CD4-positive, CD25-positive, alpha-beta regulatory T cell (primary cell): ENCODE measurements around the gene TNNC1. TPM values are rescaled to one million over a fixed set of nuclear protein-coding genes. Genes with fewer than 3 reads are reported as not detected.
A peak's percentile ranks its signal among the peaks of the same experiment; 100 is the strongest.

Source experiments
- ATAC-seq, 2 donors: fragments of 150-1000 bp; cut with Tn5 transposase; one replicate each; pipeline ENCODE4 v1.10.0; 2021; ENCODE audit warnings: low read depth in 2 of 2, moderate number of reproducible peaks in 2 of 2, moderate library complexity in 1 of 2
- DNase-seq, 3 donors: peaks; one replicate each; pipeline versions ENCODE4 v3.0.0 to v3.0.0-alpha.2; 2012 to 2022; ENCODE audit warnings: mixed read lengths in 1 of 3
- H3K27ac ChIP-seq: one replicate; pipeline ENCODE4 v1.7.0; 2013; ENCODE audit warnings: mild to moderate bottlenecking, low read length; ENCODE audit not compliant: insufficient read depth, poor library complexity, severe bottlenecking
- H3K27me3 ChIP-seq: one replicate; pipeline ENCODE4 v1.7.0; 2013; ENCODE audit warnings: low read length; ENCODE audit not compliant: control insufficient read depth, insufficient read depth
- H3K36me3 ChIP-seq: one replicate; pipeline ENCODE4 v1.7.0; 2013; ENCODE audit warnings: mild to moderate bottlenecking, low read length, moderate library complexity; ENCODE audit not compliant: control insufficient read depth, insufficient read depth
- H3K4me1 ChIP-seq: 2 replicates; pipeline ENCODE4 v1.7.0; 2013; ENCODE audit warnings: mild to moderate bottlenecking, low read length; ENCODE audit not compliant: insufficient read depth, control insufficient read depth, poor library complexity, severe bottlenecking
- H3K4me3 ChIP-seq: one replicate; pipeline ENCODE4 v1.7.0; 2013; ENCODE audit warnings: low read depth, mild to moderate bottlenecking, low read length, moderate library complexity
- H3K9me3 ChIP-seq, 2 experiments: 1 replicate in 1 of 2; 2 replicates in 1 of 2; pipeline ENCODE4 v1.7.0; 2013; ENCODE audit warnings: low read length in 2 of 2, mild to moderate bottlenecking in 1 of 2, moderate library complexity in 1 of 2; ENCODE audit not compliant: control insufficient read depth in 2 of 2
- H3K27ac Mint-ChIP-seq, 3 donors: one replicate each; pipeline ENCODE4 v1.8.0; 2020 to 2022; ENCODE audit warnings: mild to moderate bottlenecking in 3 of 3, mixed read lengths in 3 of 3, moderate library complexity in 2 of 3
- H3K27me3 Mint-ChIP-seq: one replicate; pipeline ENCODE4 v1.8.0; 2022; ENCODE audit warnings: mild to moderate bottlenecking, mixed read lengths
- H3K36me3 Mint-ChIP-seq: one replicate; pipeline ENCODE4 v1.8.0; 2020; ENCODE audit warnings: mixed read lengths
- H3K4me1 Mint-ChIP-seq, 4 donors: one replicate each; pipeline ENCODE4 v1.8.0; 2020 to 2022; ENCODE audit warnings: mixed read lengths in 4 of 4, mild to moderate bottlenecking in 1 of 4
- H3K4me3 Mint-ChIP-seq, 4 donors: one replicate each; pipeline ENCODE4 v1.8.0; 2020 to 2022; ENCODE audit warnings: mild to moderate bottlenecking in 4 of 4, mixed read lengths in 4 of 4, moderate library complexity in 3 of 4
- H3K9me3 Mint-ChIP-seq, 7 donors: one replicate each; pipeline ENCODE4 v1.8.0; 2020 to 2022; ENCODE audit warnings: mixed read lengths in 7 of 7, mild to moderate bottlenecking in 3 of 7, moderate library complexity in 2 of 7
- polyA plus RNA-seq, 4 donors: library from polyadenylated mRNA; unstranded; fragments of 300-500 nt; fragmentation: Illumina TruSeq; gene quantifications; one replicate each; pipeline ENCODE4 v1.2.3, GENCODE V29; 2021
- total RNA-seq: library from RNA; stranded (reverse); gene quantifications from one replicate; pipeline ENCODE4 v1.2.3, GENCODE V29; 2022

The TNNC1 gene
- total and polyA plus RNA-seq, 5 donors from 2014 or later = 0.38 to 3.9 (median 0.63) TPM

DNA sequence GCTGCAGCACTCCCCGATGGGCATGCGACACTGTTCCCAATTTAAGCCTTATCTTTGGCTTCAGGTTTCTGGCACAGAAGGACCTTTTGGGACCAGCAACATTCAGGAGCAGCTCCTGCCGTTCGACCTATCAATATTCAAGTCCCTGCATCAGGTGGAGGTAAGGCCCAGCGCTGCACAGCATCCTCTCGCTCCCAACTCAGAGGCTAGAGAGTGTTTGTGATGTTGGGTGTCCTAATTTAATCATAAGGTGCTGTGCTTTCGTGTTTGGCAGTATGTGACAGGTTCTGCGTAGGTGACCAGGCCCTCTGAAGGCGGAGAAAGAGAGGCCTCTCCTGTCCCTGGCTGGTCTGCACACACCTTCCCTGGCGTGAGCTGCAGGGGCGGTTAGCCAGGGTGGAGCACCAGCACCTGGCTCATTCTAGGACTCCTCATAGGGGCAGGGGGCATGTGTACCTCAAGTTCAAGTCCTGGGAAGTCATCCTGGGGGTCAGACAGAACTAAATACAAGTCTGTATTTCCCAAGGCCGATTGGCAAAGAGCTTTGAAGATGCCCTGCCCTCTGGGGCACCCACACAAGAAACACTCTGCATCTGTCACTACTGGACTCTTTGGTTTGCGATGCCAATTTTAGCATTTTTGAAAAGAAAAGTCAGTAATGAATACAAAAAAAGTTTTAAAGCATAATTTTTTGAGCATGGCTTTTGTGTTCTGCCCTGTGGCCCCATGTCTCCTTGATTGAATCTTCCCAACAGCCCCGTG is 18.6 kb upstream of the TNNC1 start:
- Mint-ChIP-seq H3K27me3 (no peaks in the 10 kb centered on the region), H3K36me3 (peaks cover 15% of the 10 kb centered on the region), H3K9me3 (no peaks in the 10 kb centered on the region), H3K4me1 (peaks cover 0 to 10% (median 7%) of the 10 kb centered on the region in 4 donors), H3K27ac (no peak overlapping the region), H3K4me3 (no peak overlapping the region)
- Histone ChIP-seq H3K36me3 (peaks cover 77% of the 10 kb centered on the region), H3K9me3 (no peaks in the 10 kb centered on the region), H3K4me3 (no peak overlapping the region), H3K27me3 (no peaks in the 10 kb centered on the region), H3K27ac (no peak overlapping the region), H3K4me1 (no peaks in the 10 kb centered on the region)
- DNase-seq = no peak
- ATAC-seq = no peak

DNA sequence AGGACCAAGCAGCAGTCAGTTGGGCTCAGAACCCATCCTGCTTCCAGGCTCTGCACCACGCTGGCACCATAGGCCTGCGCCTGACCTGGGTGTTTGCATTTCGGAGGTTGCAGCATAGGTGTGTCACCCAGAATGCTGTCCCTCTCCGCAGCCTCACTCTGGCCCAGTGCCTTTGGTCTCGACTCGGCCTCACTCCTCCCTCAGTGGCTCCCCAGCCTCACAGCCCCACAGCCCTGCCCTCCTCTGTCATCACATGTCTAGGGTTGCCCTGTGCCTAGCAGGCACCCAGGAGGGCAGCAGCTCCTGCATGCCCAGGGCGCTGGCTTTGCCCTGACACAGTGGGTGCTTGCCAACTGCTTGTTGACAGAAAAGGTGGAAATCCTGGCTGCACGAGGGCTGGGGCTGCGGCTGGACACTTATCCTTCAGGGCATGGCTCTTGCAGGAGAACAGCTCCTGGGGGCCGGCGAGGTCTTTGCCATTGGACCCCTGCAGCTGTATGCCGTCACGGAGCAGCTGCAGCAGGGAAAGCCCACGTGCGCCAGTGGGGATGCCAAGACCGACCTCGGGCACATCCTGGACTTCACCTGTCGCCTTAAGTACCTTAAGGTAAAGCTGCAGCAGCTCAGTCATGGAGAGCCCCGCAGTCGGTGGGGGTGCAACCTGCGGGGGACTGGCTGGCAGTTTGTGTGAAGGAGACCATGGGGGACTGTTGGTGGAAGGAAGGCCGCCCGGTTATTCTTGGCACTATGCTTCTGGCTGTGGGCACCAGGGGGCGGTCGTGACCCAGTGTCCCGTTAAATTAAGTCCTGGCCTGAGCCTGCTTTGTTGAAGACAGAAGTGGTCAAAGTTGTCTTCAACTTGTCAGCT is 17.8 kb upstream of the TNNC1 start:
- Mint-ChIP-seq H3K27ac (no peak overlapping the region), H3K36me3 (peaks cover 15% of the 10 kb centered on the region), H3K27me3 (no peaks in the 10 kb centered on the region), H3K4me3 (no peak overlapping the region), H3K9me3 (no peaks in the 10 kb centered on the region), H3K4me1 (peaks cover 0 to 10% (median 7%) of the 10 kb centered on the region in 4 donors)
- no peaks in the 10 kb centered on the region for H3K9me3 ChIP-seq
- no peak overlapping the region for H3K27ac ChIP-seq
- H3K4me1 ChIP-seq = no peaks in the 10 kb centered on the region
- H3K27me3 ChIP-seq = no peaks in the 10 kb centered on the region
- no peak for ATAC-seq
- H3K4me3 ChIP-seq = no peak overlapping the region
- peaks cover 72% of the 10 kb centered on the region for H3K36me3 ChIP-seq
- peak in 1 of 3 donors; percentile 38 for DNase-seq

DNA sequence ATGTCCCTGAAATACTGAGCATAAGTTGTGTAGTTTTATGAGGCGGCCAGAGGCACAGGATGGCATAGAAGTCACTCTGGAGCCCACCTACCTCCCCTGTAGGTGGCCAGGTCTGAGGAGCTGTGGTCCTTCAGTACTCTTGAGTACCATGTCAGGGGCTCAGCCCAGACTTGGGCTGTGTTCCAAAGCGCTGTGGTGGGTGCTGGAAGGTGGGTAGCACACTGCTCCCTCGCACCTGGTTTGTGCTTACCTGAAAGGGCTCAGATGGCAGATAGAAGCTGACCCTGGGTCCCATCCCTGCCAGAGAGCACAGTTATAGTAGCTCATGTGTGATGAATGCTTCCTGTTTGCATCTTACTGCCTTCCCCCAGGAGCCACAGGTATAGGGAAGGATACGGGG is 17.1 kb upstream of the TNNC1 start:
- no peak overlapping the region for H3K4me3 ChIP-seq
- H3K27me3 ChIP-seq = no peaks in the 10 kb centered on the region
- Mint-ChIP-seq H3K36me3 (peaks cover 15% of the 10 kb centered on the region), H3K9me3 (no peaks in the 10 kb centered on the region), H3K27ac (peak overlapping the region in 1 of 3 donors; percentile 74), H3K27me3 (no peaks in the 10 kb centered on the region), H3K4me3 (no peak overlapping the region), H3K4me1 (peaks cover 0 to 13% (median 9%) of the 10 kb centered on the region in 4 donors)
- no peak for DNase-seq
- H3K4me1 ChIP-seq = no peaks in the 10 kb centered on the region
- H3K27ac ChIP-seq = no peak overlapping the region
- ATAC-seq = no peak
- peaks cover 66% of the 10 kb centered on the region for H3K36me3 ChIP-seq
- H3K9me3 ChIP-seq = no peaks in the 10 kb centered on the region

DNA sequence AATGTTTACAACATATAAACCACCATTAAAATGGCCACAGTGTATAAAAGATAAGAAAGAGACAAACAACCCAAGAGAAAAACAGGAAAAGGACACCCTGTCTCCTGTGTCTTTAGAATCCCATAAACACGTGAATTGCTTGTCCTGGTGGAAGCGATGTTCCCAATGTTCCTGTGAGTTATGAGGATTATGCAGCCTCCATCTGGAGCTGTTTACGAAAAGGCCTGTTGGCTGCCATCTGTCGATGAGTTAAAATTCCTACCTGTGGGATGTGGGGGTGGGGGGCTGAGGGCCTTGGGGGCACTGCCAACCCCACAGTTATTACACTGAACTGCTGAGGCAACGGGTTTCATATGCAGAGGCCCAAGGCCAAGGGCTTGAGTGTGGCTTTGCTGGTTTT is 15.2 kb upstream of the TNNC1 start:
- Mint-ChIP-seq H3K27me3 (no peaks in the 10 kb centered on the region), H3K4me3 (no peak overlapping the region), H3K9me3 (no peaks in the 10 kb centered on the region), H3K36me3 (peaks cover 11% of the 10 kb centered on the region), H3K27ac (peak overlapping the region in 2 of 3 donors; percentile 12 to 59), H3K4me1 (peaks cover 0 to 18% (median 15%) of the 10 kb centered on the region in 4 donors)
- no peak for ATAC-seq
- Histone ChIP-seq H3K4me1 (no peaks in the 10 kb centered on the region), H3K4me3 (no peak overlapping the region), H3K36me3 (peaks cover 63% of the 10 kb centered on the region), H3K27me3 (no peaks in the 10 kb centered on the region), H3K9me3 (no peaks in the 10 kb centered on the region), H3K27ac (no peak overlapping the region)
- no peak for DNase-seq

DNA sequence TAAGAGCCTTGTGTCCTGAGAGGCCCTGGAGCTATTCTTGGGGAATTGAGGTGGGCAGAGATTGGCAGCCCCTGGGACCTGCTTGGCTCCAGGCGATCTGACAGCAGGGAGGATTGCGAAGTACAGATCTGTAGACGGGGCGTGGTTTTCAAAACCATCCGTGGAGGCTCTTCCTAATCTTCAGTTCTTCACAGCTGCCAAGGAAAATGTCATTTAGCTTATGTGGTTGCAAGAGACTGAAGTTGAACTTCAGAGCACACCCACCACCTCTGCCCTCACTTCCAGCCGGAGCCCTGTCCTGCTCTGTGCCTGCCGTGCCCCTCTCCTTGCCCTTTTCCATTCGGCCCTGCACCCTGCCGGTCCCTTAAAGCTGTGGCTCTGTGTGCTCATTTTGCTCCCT is 14.5 kb upstream of the TNNC1 start:
- H3K9me3 ChIP-seq = no peaks in the 10 kb centered on the region
- no peaks in the 10 kb centered on the region for H3K4me1 ChIP-seq
- H3K36me3 Mint-ChIP-seq = peaks cover 8% of the 10 kb centered on the region
- no peak overlapping the region for H3K4me3 ChIP-seq
- H3K27ac ChIP-seq = no peak overlapping the region
- H3K9me3 Mint-ChIP-seq = no peaks in the 10 kb centered on the region
- H3K36me3 ChIP-seq = peaks cover 58% of the 10 kb centered on the region
- peaks cover 0 to 20% (median 16%) of the 10 kb centered on the region in 4 donors for H3K4me1 Mint-ChIP-seq
- H3K4me3 Mint-ChIP-seq = no peak overlapping the region
- no peaks in the 10 kb centered on the region for H3K27me3 Mint-ChIP-seq
- H3K27ac Mint-ChIP-seq = peak overlapping the region; percentile 12 to 82 (median 47)
- ATAC-seq = no peak
- H3K27me3 ChIP-seq = no peaks in the 10 kb centered on the region
- no peak for DNase-seq

DNA sequence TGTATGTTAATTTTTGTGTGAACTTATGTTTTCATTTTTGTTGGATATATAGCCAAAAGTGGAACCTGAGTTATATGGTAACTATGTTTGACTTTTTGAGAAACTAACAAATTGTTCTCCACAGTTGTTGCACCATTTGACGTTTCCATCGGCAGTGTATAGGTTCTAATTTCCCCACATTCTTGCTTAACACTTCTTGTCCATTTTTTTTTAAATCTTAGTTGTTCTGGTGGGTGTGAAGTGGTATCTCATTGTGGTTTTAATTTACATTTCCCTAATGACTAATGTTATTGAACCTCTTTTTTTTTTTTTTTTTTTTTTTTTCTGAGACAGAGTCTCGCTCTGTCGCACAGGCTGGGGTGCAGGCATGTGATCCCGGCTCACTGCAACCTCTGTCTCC is 9.6 kb upstream of the TNNC1 start:
- Histone ChIP-seq H3K4me1 (no peaks in the 10 kb centered on the region), H3K36me3 (peaks cover 58% of the 10 kb centered on the region), H3K27me3 (no peaks in the 10 kb centered on the region), H3K9me3 (no peaks in the 10 kb centered on the region), H3K4me3 (no peak overlapping the region), H3K27ac (no peak overlapping the region)
- ATAC-seq = no peak
- DNase-seq = no peak
- peaks cover 0 to 1% (median 0%) of the 10 kb centered on the region in 7 donors for H3K9me3 Mint-ChIP-seq
- peaks cover 0 to 36% (median 24%) of the 10 kb centered on the region in 4 donors for H3K4me1 Mint-ChIP-seq
- H3K27ac Mint-ChIP-seq = peak overlapping the region in 2 of 3 donors; percentile 20 to 62
- peaks cover 12% of the 10 kb centered on the region for H3K36me3 Mint-ChIP-seq
- peak overlapping the region in 1 of 4 donors; percentile 27 for H3K4me3 Mint-ChIP-seq
- no peaks in the 10 kb centered on the region for H3K27me3 Mint-ChIP-seq

DNA sequence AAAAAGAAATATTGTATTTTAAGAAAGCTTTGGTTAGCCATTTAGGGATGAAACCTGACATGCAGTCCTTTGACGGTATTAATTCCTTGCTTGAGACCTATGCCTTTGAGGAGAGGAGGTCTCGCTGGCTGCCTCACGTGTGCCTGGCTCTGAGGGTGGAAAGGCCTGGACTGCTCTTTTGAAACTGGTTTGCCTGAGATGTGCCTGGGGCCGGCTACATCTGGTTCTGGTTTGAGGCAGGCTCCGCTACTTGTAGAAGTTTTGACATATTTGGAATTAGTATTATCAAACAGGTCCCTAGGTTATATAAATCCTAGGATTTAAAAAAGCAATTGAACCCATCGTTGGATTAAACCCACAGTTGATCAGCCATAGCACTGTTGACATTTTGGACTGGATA is 8.0 kb upstream of the TNNC1 start:
- H3K27ac Mint-ChIP-seq = peak overlapping the region in 1 of 3 donors; percentile 49
- H3K9me3 Mint-ChIP-seq = peaks cover 0 to 1% (median 0%) of the 10 kb centered on the region in 7 donors
- no peak overlapping the region for H3K4me3 ChIP-seq
- H3K36me3 ChIP-seq = peaks cover 62% of the 10 kb centered on the region
- no peak overlapping the region for H3K4me3 Mint-ChIP-seq
- peaks cover 0 to 52% (median 30%) of the 10 kb centered on the region in 4 donors for H3K4me1 Mint-ChIP-seq
- H3K4me1 ChIP-seq = peaks cover 12% of the 10 kb centered on the region
- no peak overlapping the region for H3K27ac ChIP-seq
- ATAC-seq (no peak), DNase-seq (no peak)
- peaks cover 15% of the 10 kb centered on the region for H3K36me3 Mint-ChIP-seq
- H3K27me3 ChIP-seq = no peaks in the 10 kb centered on the region
- no peaks in the 10 kb centered on the region for H3K9me3 ChIP-seq
- no peaks in the 10 kb centered on the region for H3K27me3 Mint-ChIP-seq
